ENCODE data around the gene DGAT2.

- TF ChIP-seq CTCF (IDR thresholded peaks at IDR 0.05; ENCODE audit: insufficient read depth, low read length, poor library complexity, severe bottlenecking), result no peak
- no peak for TF ChIP-seq EZH2phosphoT487 (conservative IDR thresholded peaks at IDR 0.05; ENCODE audit: low read length)
Observed at GRCh38 chr11:75740681-75741080, 27.9 kb upstream of the DGAT2 start.

Measured in SU-DHL-6 (cell line).